Measurements from ENCODE around the gene RASGRF1.

RASGRF1 gene

DNA sequence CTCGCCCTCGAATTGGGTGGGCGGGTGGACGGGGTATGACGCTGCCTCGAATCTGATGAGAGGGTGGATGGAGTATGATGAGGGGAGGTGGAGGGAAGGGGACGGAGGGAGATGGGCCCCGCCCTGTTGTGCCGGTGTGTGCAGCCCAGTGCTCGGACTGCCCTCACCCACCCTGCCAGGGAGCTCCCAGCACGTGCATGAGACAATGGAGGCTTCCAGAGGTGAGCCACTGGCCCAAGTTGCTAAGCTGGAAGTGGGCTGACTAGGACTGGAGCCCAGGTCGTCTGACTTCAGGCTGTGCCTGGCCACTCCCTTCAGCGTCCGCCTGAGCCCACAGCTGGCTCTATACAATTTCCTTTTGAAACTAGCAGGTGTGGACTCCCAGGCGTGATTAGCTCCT is 98.7 kb downstream of the RASGRF1 start:
- Histone ChIP-seq H3K27me3 (ENCODE audit: insufficient read depth, low read length, poor library complexity, severe bottlenecking) (no peaks in the 10 kb centered on the region), H3K4me3 (ENCODE audit: low read length, poor library complexity, severe bottlenecking) (no peak overlapping the region), H4K20me1 (ENCODE audit: insufficient read depth, low read length, poor library complexity, severe bottlenecking) (no peaks in the 10 kb centered on the region), H3K9ac (ENCODE audit: low read depth, low read length, poor library complexity, severe bottlenecking) (no peak overlapping the region), H2AFZ (ENCODE audit: low read length) (no peak overlapping the region), H3K4me2 (ENCODE audit: low read depth, low read length, poor library complexity, severe bottlenecking) (no peak overlapping the region), H3K4me1 (ENCODE audit: insufficient read depth, low read length, poor library complexity, severe bottlenecking) (no peaks in the 10 kb centered on the region), H3F3A (ENCODE audit: low read depth) (no peaks in the 10 kb centered on the region), H3K36me3 (ENCODE audit: insufficient read depth, low read length) (no peaks in the 10 kb centered on the region), H3K9me2 (replicated peaks; ENCODE audit: low read depth, low read length) (no peaks in the 10 kb centered on the region), H3K79me2 (ENCODE audit: insufficient read depth, low read length) (no peaks in the 10 kb centered on the region), H3K9me3 (ENCODE audit: insufficient read depth, low read depth, low read length) (no peaks in the 10 kb centered on the region)
- TF ChIP-seq EZH2phosphoT487 (IDR thresholded peaks at IDR 0.05; ENCODE audit: borderline replicate concordance): no peak
- TF ChIP-seq, protein P1, sequence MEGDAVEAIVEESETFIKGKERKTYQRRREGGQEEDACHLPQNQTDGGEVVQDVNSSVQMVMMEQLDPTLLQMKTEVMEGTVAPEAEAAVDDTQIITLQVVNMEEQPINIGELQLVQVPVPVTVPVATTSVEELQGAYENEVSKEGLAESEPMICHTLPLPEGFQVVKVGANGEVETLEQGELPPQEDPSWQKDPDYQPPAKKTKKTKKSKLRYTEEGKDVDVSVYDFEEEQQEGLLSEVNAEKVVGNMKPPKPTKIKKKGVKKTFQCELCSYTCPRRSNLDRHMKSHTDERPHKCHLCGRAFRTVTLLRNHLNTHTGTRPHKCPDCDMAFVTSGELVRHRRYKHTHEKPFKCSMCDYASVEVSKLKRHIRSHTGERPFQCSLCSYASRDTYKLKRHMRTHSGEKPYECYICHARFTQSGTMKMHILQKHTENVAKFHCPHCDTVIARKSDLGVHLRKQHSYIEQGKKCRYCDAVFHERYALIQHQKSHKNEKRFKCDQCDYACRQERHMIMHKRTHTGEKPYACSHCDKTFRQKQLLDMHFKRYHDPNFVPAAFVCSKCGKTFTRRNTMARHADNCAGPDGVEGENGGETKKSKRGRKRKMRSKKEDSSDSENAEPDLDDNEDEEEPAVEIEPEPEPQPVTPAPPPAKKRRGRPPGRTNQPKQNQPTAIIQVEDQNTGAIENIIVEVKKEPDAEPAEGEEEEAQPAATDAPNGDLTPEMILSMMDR (conservative IDR thresholded peaks at IDR 0.05; ENCODE audit: low read length): no peak

DNA sequence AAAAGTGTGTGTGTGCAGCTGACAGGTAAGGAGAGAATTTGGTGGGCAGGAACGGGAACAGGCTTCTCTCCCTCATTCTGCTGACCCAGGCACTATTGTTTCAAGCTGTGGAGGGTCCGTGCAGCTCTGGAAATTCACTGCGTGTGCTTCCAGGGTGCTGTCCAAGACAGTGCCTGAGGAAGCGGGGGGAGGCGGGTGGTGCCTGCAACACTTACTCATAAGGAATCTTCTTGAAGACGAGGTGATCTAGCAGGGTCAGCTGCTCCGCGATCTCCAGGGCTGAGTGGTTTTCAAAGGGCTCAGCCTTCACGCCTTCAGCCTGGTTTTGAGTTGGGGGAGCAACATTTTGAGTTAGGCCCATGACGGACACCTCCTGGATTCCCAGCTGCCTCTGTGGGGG is 99.1 kb downstream of the RASGRF1 start:
- Histone ChIP-seq H3K4me2 (ENCODE audit: low read depth, low read length, poor library complexity, severe bottlenecking) (no peak overlapping the region), H2AFZ (ENCODE audit: low read length) (no peak overlapping the region)

DNA sequence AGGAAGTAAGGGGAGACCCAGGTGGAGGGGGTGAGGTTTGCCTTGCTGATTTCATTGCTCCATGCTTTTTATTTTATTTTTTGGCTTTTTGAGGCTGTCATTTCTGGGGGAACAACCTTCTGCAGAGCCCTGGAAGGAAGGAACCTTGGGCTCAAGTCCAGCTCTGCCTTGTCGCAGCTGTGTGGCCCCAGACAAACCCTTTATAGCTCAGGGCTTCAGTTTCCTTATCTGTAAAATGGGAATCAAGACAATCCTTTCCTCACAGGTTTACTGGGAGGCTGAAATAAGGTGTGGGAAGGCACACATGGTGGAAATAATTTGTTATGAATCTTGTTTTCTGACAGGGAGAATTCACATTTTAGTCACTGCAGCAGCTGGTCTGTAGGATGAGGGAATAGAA is 100.3 kb downstream of the RASGRF1 start:
- Histone ChIP-seq H2AFZ (ENCODE audit: low read length) (no peak overlapping the region), H3F3A (ENCODE audit: low read depth) (no peaks in the 10 kb centered on the region), H3K9me2 (replicated peaks; ENCODE audit: low read depth, low read length) (no peaks in the 10 kb centered on the region), H4K20me1 (ENCODE audit: insufficient read depth, low read length, poor library complexity, severe bottlenecking) (no peaks in the 10 kb centered on the region), H3K9ac (ENCODE audit: low read depth, low read length, poor library complexity, severe bottlenecking) (no peak overlapping the region), H3K27me3 (ENCODE audit: insufficient read depth, low read length, poor library complexity, severe bottlenecking) (no peaks in the 10 kb centered on the region), H3K36me3 (ENCODE audit: insufficient read depth, low read length) (no peaks in the 10 kb centered on the region), H3K4me3 (ENCODE audit: low read length, poor library complexity, severe bottlenecking) (no peak overlapping the region), H3K79me2 (ENCODE audit: insufficient read depth, low read length) (no peaks in the 10 kb centered on the region), H3K9me3 (ENCODE audit: insufficient read depth, low read depth, low read length) (no peaks in the 10 kb centered on the region), H3K4me2 (ENCODE audit: low read depth, low read length, poor library complexity, severe bottlenecking) (no peak overlapping the region), H3K4me1 (ENCODE audit: insufficient read depth, low read length, poor library complexity, severe bottlenecking) (no peaks in the 10 kb centered on the region)
- no peak for TF ChIP-seq EZH2phosphoT487 (IDR thresholded peaks at IDR 0.05; ENCODE audit: borderline replicate concordance)
- TF ChIP-seq, protein P1 (conservative IDR thresholded peaks at IDR 0.05; ENCODE audit: low read length): no peak

More for the DNA sequence above, 99.1 kb downstream of the RASGRF1 start:
- H3K36me3 ChIP-seq (ENCODE audit: insufficient read depth, low read length): no peaks in the 10 kb centered on the region
- H3K9ac ChIP-seq (ENCODE audit: low read depth, low read length, poor library complexity, severe bottlenecking): no peak overlapping the region
- H3K9me2 ChIP-seq (replicated peaks; ENCODE audit: low read depth, low read length): no peaks in the 10 kb centered on the region
- no peak overlapping the region for H3K4me3 ChIP-seq (ENCODE audit: low read length, poor library complexity, severe bottlenecking)
- H3K79me2 ChIP-seq (ENCODE audit: insufficient read depth, low read length): no peaks in the 10 kb centered on the region
- H4K20me1 ChIP-seq (ENCODE audit: insufficient read depth, low read length, poor library complexity, severe bottlenecking): no peaks in the 10 kb centered on the region
- no peaks in the 10 kb centered on the region for H3F3A ChIP-seq (ENCODE audit: low read depth)
- H3K9me3 ChIP-seq (ENCODE audit: insufficient read depth, low read depth, low read length): no peaks in the 10 kb centered on the region
- H3K27me3 ChIP-seq (ENCODE audit: insufficient read depth, low read length, poor library complexity, severe bottlenecking): no peaks in the 10 kb centered on the region
- H3K4me1 ChIP-seq (ENCODE audit: insufficient read depth, low read length, poor library complexity, severe bottlenecking): no peaks in the 10 kb centered on the region
- no peak for TF ChIP-seq EZH2phosphoT487 (IDR thresholded peaks at IDR 0.05; ENCODE audit: borderline replicate concordance)
- TF ChIP-seq, protein P1 (conservative IDR thresholded peaks at IDR 0.05; ENCODE audit: low read length): no peak
